Smooth muscle cell of the brain vasculature (primary cell): ENCODE results near the gene RGS10.
A peak's percentile ranks its signal among the peaks of the same experiment; 100 is the strongest.
"Not testable (repeated sequence)": the region's sequence is repeated elsewhere in the genome, so short reads cannot be mapped to it uniquely, and the experiment has no call there.

Source experiments
- DNase-seq: peaks from one replicate; pipeline ENCODE4 v3.0.0-alpha.2; 2012; ENCODE audit warnings: low read depth, low spot score

Gene RGS10

DNA sequence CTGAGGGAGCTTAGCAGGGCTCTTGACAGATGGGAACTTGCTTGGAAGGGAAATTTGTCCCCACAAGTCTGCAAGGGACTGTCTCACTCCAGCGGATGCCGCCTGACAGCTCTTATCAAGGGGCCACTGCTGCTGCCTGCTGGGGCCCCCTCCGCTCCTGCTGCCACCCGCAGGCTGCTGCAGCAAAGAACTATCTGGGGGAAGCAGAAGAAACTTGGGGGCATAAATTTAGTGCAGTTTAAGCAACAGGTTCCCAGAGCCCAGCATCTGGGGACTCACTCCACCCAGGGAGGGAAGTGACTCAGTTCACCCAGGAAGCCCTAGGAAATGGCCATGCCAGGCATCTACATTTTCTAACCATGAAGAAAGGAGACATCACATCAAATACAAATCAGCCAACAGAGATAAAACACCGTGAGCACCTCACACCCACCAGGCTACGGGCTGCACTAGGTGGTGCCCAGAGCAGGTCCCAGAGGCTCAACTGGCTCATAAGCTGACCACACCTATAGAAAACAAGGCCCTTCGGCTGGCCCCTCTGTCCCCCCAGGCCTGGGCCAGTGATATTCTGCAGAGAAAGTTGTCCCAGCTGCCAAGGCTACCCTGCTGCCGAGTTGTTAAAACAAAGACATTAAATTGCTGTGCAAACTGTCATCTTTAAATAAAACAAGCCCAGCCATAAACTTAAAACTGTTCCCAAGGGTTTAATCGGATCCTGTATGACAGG is 3.7 kb downstream of the RGS10 start:
- no peak for DNase-seq

DNA sequence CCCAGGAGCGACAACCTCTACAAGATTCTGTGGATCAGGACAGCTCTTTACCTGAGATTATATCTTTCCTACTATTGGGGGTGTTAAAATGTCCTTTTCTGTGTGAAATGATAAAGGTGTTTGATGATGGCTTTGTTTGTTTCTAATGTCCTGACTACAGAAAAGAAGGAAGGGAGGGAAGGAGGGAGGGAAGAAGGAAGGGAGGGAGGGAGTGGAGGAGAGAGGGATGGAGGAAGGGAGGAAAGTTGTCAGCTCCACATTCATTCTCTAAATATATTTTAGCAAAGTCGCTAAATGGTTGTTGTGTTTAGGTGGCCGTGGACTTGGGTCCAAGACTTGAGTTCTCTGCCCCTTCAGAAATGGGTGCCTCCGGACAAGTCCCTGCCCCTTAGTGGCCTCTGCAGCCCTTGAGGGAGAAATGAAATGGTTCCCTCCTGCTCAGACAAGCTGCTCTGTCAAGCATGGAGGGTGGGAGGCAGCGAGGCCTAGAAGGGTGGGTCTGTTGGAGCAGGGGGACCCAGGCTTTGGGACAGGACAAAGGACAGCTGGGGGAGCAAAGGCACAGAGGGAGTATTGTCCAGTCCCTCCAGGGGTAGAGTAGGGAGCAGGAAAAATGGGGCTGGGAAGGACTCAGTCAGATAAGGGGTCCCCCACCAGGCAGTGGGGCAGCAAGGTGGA is 4.4 kb downstream of the RGS10 start:
- DNase-seq = no peak

DNA sequence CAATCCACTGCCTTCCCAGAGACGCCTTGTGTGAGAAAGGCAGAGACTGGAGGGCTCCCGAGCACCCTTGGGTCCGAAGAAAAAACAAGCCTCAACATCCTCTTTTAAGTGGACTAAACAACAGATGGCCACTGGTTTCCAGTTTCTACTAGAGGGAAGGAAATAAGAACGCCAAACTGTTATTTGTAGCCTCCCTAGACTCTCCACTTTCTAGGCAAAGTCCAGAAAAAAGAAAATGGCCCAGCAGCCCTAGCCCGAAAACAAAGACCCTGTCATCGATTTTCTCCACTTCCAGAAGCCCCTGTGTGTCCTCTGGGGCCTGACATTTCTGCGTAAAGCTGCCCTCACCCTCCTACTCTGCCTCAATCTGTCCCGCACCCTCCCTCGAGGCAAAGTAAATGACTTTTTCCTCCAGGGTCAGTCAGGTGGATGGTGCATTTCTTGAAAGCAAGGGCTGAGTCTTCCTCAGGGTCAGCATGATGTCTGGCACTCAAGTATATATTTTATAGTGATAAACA is 6.0 kb downstream of the RGS10 start:
- DNase-seq = no peak

DNA sequence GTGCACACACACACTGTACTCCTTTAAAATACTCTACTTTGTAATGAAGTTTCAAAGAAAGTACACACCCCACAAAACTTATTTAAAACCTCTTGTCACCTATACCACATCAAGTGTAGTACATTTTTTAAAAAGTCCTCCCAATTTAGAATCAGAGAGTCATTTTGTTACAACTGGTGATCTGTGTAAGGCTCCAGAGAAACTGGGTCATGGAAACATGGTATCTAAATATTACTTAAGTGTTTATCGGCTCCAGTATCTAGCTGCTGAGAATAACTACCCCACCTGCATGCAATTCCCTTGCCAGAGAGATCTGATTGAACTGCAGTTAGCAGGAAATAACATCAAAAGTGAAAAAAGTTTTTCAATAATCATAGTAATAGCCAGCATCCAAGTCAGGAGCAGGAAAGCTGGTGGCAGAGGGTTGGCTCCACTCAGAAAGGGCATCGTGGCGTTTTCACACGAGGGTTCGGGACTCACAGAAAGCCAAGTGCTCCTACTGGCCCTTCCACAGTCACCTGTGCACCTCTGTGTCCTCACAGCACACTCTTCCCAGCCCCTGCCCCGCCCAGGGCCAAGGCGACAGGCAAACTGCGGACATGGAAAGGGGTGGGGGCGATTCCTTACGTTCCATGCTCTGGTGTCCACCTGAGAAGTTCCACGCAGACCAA is 6.5 kb downstream of the RGS10 start:
- DNase-seq = no peak

DNA sequence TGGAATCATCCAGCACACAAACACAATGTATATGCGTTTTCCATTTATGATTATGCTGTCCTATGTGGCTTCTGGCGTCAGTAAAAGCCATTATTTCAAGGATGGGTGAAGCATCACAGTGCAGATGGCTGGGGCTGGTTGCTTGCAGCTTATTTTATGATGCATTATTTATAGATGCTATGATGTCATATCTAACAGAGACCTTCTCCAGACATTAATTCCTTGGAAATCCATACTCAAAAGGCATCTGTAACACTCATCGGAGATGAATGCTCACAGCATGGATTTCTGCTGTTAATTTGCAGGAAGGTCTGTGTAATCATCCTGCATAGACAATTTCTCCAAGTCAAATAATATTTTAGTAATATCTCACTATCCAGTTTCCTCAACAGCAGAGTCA is 7.2 kb downstream of the RGS10 start:
- no peak for DNase-seq

DNA sequence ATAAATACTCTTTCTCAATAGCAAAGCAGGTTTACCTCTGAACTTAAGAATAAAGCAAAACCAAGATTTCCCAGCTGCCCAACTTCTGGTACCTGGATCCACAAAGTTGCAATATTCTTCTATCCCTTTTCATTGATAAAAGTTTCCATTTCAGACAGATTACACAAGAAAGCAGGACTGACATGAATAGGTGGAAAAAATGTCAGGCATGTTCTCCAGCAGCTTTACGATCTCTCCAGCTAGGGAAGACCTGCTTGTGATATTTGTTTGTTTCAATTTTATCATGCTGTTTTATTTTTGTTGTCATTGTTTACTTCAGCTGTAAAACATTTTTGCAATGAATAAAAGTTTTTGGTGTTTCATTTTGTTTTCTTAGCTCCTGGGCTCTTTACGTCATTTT is 9.0 kb downstream of the RGS10 start:
- DNase-seq = no peak

DNA sequence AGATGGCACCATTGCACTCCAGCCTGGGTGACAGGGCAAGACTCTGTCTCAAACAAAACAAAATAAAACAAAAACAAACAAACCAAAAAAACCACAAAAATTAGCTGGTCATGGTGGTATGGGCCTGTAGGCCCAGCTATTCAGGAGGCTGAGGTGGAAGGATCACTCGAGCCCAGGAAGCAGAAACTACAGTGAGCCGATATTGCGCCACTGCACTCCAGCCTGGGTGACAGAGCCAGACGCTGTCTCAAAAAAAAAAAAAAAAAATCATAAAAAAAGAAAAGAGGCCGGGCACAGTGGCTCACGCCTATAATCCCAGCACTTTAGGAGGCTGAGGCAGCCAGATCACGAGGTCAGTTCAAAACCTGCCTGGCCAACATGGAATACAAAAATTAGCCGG is 9.7 kb downstream of the RGS10 start:
- DNase-seq = not testable (repeated sequence)

DNA sequence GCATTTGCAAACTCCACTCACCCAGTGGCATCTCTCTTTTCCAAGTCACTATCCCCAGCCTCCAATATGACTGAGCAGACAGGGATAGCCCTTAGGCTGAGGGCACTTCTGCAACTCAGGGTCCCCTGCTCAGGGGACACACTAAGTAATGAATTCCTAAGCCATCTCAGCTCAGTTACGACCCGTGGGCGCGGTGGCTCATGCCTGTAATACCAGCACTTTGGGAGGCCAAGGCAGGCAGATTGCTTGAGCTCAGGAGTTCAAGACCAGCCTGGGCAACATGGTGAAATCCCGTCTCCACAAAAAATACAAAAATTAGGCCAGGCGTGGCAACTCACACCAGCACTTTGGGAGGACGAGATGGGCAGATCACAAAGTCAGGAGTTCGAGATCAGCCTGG is 10.3 kb downstream of the RGS10 start:
- not testable (repeated sequence) for DNase-seq

DNA sequence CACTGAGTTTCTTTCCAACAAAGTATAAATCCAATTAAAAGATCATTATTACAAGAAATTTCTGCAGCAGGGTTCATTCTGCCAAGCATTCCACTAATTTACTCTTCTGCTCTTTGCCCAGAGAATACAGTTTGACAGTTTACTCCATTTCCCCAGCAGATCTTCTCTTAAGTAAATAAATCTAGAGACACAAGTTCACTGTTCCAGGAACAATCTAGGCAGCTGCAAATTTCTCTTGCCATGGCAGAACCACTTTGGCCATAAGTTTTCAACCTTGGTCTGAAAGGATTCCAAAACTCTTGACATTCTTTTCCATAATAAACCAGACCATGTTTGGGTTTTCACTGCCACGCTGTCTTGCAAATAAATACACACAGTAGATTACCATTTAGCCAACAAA is 11.5 kb downstream of the RGS10 start:
- DNase-seq = no peak

DNA sequence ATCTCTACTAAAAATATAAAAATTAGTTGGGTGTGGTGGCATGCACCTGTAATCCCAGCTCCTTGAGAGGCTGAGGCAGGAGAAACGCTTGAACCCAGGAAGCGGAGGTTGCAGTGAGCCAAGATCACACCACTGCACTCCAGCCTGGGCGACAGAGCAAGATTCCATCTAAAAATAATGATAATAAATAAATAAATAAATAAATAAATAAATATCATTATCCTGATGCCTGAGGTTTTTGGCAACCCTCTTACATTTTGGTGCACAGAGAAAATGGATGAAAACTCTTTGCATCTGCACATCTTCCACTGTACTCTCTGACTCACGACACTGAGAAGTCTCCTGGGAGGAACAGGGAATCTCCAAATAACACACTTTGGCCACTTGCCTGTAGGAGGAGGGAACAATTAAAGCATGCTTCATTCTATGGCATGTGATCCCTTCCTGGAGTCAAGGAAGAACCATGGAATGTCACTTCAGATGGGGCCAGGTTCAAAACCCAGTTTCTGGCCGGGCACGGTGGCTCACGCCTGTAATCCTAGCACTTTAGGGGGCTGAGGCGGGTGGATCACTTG is 13.8 kb downstream of the RGS10 start:
- peak; percentile 35 for DNase-seq

DNA sequence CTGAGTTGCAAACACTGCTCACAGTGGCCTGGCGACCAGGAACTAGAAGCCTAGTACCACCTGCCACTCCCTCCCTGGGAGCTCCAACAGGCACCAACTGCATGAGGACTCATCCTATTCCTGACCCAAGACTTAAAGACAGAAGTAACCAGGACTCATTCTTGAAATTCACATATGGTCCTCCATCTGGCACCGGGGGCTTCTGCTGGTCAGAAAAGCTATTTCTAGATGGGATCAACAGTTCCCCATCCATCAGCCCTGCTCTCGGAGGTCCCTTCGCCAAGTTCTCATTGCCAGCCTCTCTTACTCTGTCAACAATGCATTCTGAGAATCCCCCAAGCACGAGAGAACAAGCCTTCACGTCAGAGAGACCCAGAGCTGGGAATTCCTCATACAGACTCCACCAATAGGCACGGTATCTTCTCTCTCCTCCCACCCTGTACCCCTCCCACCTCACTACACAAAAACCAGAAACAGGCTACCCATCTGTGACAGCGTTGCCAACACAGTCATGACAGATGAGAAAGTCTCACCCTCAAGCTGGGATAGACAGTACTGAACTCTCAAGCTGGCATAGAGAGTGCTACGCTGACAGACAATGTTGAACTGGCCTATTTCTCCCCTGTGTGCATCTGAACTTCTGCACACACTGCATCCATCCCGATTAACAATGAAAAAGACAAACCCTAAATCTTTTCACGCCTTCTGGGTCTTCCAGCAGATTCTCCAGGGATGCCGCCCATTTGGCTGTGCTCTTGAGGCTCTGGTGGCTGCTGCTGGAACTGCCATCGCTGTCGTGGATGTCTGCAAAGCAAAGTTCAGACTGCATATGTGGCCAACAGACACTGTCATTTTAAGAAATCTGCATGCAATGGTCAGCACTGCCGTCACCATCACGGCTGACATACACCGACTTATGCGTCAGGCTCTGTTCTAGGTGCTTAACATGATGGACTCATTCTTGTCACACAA is 15.6 kb downstream of the RGS10 start:
- DNase-seq = no peak

DNA sequence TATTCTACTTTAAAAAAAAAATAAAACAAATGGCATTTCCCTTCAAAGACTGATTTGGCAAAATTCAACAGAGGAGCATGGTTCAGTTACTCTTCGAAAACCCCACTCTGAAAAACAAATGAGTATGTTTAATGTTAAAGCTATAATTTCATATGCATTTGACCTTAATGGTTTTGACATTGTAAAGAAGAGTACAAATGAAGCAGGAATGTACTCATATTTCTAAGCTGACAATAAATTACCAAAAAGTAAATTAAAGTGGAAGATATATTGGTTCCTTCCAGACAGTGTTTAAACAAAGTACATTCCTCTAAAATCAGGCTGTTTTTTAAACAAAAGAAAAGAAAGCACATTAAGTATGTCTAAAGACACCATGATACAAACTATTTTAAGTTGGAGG is 16.4 kb downstream of the RGS10 start:
- DNase-seq = no peak

DNA sequence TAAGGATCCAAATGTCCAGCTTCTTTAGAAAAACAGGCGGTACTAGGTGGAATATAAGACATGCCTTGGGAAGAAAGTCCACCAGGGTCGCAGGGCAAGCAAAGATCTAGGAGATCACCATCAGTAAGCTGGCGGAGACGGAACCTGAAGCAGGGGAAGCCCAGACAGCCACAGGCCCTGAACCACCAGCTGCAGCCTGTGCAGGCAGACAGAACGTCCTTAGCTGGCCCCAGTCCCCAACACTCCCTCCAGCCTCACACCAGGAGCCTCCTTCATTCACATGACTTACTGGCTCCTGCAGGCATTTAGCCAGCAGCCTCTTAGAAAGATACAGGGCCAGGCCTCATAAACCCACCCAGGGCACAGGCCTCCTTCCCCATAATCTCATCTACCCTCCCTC is 17.4 kb downstream of the RGS10 start:
- DNase-seq = no peak

DNA sequence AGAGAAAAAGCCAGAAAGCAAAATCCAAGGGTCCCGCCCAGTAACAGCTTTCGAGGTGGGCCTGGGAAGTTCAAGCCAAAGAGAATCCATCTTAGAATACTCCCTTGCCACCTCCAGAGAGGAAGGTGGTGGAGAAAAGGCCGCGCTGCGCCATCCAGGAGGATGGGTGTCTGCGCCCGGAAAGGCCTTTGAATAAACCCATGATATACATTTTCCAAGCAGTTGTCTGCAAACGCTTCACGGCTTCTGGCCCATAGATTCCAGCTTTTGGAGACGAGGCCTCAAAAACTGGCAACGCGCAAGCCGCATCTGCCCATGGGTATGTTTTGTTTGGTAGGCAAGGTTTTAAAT is 17.8 kb downstream of the RGS10 start:
- no peak for DNase-seq

DNA sequence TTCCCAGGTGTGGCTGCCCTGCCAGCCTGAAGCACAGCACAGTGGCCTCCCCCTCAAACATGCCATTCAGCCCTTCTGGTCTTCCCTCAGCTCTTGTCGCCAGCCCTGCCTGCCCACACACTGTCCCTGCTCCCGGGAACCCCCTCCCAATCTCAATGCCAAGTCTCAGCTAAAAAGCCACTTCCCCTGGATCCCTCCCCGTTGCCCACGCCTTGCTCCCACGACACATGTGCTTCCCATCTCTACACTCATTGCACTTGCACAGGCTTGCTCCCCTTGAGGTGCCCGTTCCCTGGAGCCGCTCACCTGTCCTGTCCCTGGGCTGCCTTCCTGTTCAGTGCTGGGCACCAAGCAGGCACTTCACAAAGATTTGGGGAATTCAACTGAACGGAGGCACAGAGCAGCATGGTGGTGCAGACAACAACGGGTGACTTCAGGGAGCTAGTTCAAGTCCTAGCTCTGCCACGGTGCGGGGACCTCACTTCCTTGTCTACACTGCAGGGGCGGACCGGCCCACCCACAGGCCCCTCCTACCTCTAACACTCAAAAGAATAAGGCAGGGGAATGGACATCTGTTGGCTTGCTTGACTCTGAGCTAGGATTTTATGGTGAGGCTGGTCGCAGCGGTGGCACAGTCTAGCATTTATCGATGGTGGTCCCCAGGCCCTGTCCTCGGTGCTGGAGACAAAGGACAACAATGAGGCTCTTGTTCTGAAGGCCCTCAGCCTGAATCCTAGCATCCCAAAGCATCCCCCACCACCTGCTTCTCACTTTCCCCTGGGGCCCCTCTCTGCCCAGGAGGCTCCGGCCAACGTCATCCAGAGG is 18.4 kb downstream of the RGS10 start:
- DNase-seq = no peak

DNA sequence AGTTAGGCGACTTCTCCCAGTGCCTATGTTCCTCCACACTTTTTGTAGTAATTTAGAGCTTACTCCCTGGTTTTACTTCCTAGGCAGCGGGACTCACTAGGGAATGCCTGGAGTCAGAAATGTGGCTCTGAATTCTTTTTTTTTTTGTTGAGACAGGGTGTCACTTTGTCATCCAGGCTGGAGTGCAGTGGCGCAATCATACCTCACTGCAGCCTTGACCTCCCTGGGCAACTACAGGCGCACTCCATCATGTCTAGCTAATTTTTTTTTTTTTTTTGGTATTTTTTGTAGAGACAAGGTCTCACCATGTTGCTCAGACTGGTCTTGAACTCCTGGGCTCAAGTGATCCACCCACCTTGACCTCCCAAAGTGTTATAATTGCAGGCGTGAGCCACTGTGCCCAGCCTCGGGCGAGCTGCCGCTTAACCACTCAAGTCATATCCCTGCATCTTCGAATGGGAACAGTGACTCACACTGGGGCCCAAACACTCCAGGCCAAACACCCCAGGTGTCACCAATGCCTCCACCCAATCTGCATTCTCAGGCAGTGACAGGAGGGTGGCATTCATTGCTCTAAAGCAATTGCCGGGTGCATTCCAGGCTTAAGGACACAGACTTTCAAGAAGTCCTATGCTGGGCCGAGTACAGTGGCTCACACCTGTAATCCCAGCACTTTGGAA is 19.6 kb downstream of the RGS10 start:
- no peak for DNase-seq

DNA sequence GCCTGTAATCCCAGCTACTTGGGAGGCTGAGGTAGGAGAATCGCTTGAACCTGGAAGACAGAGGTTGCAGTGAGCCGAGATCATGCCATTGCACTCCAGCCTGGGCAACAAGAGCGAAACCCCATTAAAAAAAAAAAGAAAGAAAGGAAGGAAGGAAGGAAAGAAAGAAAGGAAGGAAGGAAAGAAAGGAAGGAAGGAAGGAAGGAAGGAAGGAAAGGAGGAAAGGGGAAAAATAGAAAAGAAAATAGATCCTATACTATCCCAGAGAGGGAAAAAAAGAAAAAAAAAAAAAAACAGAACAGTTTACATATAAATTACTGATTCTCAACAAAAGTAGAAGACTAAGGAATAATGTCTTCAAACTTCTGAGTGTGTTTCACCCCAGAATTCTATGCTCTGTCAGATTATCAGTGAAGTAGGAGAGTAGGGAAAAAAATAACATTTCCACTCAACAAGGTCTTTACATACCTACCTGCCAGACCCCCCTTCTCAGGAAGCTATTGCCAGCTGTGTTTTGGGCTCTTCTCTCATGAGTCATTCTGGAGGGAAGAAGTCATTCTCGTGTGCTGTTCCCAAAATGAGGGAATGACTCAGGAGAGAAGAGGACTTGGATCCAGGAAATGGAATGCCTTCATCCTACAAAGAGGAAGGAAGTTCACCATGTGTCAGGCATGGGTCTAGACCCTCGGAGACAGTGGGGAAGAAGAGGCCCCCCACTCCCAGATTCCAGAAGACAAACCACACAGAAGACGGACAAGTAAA is 20.9 kb downstream of the RGS10 start:
- no peak for DNase-seq

DNA sequence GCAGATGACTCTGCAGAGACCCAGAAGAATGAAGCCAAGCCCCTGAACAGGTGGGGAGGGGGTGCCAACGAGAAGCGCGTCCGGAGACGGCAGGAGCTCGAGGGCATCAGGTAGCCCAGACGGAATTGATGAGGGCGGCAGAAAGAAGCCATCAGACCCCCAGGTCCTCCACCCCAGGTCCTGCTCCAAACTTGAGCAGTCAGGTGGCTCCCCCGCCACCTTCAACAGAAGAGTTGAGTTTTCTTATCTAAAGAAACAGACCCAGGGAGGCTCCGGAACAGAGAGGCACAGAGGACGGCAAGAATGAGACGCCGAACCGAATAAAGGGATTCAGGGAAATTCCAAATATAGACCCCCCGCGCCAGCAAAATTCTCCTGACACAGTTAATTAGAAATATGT is 22.2 kb downstream of the RGS10 start:
- DNase-seq = no peak

DNA sequence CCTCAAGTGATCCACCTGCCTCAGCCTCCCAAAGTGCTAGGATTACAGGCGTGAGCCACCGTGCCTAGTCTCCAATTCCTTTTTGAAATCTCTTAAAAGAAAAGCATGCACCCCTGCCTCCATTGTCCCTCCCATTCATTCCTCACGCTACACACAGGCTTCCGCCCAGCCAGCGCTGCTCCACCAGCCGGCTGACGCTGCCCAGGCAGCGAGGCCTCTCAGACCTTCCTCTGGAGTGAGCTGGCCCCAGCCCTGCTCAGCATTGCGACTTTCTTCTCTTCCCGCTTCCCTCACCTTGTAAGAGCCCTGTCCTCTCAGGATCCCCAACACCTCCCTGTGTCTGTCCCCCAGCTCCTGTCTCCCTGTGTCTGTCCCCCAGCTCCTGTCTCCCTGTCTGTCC is 23.6 kb downstream of the RGS10 start:
- DNase-seq = no peak
